EH (cell line): Measurements from ENCODE around the gene MEDAG.

Experiments
- DNase-seq: peaks from one replicate; pipeline ENCODE4 v3.0.0-alpha.2; 2015; ENCODE audit warnings: low read depth

The MEDAG gene

DNA sequence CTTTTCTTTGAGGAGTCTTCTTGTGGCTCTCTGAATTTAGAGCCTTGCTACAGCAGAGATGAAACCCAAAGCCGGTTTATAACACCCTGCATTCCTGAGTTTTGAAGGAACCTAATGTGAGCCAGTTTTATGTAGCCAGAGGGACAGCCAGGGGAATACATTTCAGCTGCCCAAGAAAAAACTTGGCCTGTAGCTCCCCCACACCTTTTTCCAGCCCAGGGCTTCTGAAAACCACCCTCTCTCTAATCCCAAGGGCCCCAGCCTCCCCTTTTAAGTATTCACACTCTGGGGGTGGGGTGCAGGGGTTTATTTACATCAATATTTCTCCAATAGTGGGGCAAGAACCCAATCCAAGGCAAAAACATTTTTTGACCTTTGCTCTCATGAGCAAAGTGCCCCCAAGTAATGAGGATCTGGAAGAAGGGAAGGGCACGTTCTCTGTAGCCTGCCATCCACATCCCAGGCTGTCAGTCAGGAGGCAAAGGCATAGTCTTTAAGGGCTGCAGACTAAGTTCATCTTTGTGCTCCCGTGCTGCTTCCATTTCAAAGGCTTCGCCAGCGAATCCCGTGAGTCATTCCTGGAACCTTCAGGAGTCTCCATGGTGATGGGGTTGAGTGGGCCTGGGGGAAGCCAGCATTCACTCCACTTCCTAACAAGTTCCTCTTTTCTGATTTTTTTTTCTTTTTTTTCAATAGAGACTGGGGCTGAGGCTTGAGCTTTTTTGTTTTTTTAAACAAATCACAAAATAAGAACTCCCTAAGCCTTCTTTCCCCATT lies 33.2 kb upstream of the MEDAG start:
- peak; percentile 90 for DNase-seq

DNA sequence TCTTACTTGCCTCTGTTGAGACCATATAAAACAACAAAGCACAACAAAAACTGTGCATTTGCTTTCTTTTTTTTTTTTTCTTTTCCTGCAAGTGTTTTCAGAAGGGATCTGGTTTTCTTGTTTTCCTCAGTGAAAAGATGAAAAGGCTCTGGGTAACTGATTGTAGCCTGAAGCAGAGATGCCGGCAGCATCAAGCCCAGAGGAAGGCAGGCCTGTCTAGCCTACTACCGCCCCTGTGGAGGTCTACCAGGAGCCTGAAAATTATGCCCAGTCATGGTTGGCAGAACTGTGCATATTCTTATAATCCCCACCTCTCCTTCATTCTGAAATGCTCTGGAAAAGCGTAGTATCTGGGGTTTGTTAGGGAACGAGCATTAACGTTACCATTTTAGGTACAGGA lies 32.6 kb upstream of the MEDAG start:
- DNase-seq: peak; percentile 19

DNA sequence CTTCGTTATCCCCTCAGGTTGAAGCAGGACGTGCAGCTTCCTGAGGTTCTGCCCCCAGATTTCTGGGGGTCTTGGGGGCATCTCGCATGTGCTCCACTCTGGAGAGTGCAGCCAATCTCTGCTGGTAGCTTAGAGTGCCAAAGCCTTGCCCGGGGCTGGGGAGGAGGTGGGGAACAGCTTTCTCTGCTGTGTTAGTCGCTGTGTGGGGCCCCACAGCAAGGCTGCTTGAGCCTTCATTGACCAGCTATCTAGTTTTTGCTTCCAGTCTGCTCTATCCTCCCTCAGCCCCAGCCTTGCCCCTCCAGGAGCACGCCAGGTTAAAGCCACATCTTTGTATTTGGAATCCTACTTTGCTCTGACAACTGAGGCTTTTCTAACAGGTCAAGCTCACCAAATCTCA lies 32.0 kb upstream of the MEDAG start:
- no peak for DNase-seq

DNA sequence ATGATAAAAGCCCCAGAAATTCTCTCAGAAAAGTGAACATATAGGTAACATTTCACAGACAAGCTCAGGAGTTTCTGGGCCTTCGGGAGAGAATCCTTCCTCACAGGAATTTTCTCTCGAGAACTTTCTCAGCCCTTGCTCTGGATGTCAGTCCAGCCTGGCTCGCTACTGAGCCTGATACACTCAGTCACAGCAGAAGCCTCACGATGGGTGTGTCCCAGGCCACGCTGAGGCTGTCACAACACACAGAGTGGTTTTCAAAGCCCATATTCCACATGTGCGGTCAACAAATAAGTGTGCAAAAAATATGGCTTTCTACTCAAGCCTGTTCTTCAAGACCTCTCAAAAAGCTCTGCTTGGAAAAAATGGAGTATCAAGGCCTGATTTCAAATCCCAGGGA lies 31.5 kb upstream of the MEDAG start:
- DNase-seq: no peak

DNA sequence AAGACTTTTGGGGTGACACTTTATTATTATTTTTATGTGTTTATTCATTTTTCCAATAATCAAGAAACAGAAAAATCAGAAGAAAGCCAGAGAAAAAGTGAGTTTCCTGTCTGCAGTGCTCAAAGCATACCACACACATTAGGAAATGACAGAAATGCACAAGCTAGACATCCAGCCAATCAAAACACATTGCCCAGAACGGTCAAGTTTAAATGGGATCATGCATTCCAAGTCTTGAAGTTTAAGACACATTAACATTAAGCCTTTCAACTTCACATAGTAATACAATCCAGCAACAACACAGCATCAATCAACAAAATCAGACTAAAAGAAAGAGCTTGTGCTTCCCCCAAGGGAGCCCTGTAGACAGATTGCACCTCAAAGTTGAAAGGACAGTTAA lies 28.7 kb upstream of the MEDAG start:
- peak; percentile 88 for DNase-seq

DNA sequence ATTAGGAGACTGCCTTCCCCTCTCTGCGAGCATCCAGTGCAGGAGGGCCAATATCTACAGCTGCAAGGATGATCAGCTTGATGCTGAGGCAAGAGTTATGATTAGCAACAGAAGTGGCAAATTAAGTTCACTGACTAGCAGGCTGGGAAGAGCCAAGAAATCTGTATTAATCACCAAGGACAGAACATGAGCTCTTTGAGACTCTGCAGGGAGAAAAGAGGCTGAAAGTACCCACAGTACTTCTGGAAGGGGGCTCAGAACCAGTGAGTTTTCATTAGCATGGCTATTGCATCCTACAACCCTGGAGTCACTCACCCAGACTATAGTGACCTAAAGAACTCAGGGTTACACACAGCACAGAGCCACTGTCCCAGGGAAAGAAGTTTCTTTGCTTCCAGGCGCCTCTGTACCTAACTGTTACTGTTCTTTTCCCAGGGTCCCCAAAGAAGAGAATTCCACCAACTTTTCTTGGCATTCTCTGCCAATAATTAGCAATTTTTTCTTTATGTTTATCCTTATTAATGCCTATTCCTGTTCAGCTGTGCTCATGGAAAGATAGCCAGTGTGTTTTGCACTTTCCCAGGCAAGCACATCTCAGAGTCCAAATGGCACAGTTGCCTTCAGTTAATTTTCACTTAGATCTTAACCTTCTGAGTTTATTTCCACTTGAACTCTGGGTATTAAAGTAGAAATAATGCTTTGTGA lies 25.8 kb upstream of the MEDAG start:
- peak; percentile 58 for DNase-seq

DNA sequence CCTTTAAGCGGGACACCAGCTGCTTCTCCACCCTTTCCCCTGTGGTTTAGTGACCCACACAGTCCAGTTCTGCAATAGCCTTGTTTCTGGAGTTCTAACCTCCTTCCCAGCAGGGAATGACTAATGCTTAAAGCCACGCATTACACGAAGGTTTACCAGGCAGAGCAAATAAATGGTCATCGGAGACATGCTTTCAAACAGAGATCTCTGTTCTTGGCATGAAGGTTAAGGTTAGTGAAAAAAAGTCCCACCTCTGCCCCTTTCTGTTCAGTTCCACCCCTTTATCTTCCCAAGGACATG lies 25.3 kb upstream of the MEDAG start:
- peak; percentile 94 for DNase-seq

DNA sequence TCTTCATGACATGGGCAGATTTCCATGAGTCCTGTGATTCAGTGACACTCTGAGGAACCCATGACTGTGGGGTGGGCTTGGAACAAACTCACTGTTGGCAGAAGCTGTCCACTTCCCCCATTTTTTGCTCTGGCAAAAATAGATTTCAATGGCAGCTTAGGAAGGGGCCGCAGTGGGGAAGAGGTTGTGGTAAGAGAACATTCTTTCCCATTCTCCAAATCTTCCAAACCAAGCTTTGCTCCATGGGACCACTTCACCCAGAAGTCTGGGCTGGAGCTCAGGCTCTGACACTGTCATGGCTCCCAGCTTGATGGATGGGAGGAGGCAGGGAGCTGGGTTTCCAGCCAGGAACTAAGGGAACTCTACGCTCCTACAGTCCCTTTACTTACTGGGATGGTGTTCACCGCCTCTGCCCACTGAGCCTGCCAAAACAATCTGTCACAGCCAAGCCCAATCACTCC lies 24.9 kb upstream of the MEDAG start:
- DNase-seq: no peak

DNA sequence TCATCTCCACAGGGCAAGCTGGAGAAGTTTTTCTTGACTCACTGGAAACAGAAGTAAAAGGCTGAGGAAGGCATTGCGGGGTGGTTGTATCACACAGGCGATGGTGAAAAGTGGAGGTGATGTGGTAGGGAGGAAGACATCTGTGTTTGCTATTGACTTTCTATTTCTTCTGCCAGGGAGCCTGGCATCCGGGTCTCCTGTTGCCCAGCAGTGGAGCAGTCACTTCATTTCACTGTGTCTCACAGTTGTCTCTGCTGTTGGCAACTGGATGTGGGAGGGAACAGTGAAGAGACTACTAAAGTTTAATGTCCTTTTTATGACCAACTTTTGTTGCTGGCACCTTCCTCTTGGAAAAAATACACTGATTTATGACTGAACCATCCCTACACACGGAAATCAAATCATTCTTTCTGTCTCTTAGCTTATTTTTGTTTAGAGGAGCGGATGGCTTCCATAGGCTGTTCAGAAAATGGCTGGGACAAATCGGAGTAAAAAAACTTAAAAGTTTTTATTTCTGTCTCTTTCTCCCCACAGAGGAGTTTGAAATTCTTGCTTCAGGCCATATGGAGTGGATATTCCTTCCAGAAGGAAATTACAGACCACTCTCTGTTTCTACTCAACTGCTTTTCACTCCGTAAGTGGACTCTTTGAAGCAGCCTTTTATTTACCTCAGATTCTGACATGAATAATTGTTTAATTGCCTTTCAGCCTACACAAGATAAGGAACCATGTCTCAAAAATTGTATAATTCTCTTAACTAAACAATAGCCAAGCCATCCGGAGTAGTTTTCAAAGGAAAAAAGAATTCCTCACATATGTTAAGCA lies 23.8 kb upstream of the MEDAG start:
- DNase-seq: peak; percentile 41

DNA sequence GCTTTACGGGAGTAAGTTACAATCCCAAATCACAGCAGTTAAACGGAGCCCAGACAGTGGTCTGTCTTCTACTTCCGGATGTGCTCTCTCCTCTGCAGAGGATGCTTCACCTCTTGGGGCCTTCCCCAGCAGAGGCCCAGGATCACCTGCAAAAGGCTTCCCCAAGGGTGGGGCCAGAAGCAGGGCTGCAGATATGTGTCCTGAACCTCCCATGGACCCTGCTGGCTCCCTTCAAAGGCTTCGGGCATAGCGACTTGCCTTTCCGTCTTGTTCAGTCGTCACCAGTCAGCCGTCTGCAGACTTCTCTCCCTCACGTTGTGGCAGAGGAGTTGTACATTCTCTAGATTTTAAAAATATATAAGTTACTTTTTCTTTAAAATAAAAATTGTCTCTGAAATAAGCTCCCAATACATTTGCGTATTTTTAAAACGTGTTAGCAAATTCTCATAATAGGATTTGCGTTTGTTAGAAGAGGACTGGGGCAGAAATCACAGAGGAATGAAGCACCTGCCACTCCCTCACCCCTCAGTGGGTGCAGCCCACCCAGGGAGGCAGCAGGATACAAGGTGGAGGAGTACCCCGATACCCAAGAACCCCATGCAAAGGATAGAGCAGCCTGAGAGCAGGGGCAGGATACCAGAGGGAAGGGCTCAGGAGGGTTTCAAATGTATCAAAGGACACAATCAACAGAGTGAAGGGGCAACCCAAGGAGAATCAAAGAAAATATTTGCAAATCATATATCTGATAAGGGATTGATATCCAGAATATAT lies 22.9 kb upstream of the MEDAG start:
- DNase-seq: no peak

DNA sequence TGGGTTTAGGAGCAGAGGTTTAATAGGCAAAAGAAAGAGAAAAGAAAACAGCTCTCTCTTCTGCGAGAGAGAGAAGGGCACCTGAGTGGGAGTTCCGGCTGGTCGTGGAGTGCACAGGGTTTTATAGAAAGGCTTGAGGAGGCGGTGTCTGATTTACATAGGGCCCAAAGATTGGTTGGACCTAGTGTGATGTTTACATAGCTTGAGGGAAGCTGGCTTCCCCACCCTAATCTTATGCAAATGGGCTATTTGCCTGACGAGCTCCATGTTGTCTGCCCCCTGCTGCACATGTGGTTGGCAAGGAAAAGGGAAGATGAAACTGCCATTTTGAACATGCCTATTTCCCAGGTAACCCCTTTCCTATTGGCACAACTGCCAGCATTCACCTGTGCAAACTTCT lies 21.5 kb upstream of the MEDAG start:
- DNase-seq: no peak

DNA sequence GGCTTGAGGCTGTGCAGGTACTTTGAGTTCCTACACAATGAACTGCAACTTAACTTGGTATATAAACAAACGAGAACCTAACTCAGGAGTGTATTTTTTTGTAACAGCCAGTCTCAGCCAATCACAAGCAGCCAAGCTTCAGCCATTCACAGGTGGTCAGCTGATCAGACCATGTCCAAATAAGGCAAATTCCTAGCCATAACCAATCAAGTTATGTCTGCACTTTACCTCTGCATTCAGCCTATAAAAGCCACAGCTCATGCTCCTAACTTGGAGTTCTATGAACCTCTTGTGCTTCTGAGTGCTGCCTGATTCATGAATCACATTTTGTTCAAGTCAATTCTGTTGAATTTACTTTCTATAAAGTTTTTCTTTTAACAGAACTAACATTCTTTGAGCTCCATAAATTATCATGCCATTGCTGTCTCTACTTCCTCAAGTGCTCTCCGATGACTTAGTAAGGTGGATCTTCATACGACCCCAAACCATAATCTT lies 16.8 kb upstream of the MEDAG start:
- DNase-seq: no peak

DNA sequence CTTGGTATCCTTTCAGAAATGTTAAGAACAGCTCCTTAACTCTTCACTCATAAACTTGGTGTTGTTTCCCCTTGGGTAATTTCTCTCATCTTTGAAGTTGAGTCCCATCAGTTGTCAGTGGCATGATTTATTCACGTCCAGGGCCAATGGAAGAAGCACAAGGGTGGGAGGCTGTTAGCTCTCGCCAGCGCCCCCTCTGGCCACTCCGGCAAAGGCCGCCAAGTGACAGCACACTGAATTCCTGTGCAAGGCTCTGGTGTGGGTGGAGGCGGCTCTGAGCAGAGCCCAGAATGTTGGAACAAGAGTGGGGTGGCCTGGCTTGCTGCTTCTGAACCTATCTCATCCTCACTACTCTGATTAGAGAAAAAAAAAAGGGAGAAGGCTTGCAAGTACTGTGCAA lies 13.1 kb upstream of the MEDAG start:
- peak; percentile 43 for DNase-seq

DNA sequence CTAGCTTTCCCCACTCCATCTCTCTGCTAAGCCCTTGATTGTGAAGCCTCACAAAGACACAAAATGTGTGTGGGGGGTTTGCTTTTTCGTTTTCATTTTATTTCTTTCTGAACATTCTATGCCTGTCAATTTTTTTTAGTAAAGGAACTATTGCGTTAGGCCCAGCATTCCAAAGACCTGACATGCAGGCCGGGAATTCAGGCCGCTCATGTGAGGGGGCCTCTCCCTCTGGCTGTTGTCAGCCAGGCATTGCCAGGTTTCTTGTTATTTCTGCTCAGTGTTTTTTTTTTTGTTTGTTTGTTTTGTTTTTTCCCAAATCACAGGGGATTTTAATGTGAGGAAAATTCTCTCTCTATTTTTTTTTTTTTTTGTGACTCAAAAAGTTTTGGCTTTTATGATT lies 10.3 kb upstream of the MEDAG start:
- DNase-seq: peak; percentile 90

DNA sequence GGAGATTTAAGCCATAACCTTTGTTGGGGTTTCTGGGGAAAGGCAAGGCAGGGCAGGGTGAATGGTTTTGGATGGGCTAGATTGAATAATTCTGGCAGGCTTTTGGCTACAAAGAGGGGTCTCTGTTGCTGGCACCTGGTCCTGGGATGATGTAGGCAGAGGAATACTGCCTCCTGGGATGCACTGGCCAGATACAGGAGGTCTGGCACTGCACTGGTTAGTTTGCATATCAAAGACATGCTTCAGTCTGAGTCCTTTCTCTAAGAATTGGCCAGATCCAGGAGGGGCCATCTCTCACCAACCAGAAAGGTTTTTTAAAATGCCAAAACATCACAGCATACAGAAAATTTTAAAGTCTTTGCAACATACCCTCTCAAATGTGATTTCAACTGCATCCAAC lies 8.0 kb upstream of the MEDAG start:
- DNase-seq: no peak

DNA sequence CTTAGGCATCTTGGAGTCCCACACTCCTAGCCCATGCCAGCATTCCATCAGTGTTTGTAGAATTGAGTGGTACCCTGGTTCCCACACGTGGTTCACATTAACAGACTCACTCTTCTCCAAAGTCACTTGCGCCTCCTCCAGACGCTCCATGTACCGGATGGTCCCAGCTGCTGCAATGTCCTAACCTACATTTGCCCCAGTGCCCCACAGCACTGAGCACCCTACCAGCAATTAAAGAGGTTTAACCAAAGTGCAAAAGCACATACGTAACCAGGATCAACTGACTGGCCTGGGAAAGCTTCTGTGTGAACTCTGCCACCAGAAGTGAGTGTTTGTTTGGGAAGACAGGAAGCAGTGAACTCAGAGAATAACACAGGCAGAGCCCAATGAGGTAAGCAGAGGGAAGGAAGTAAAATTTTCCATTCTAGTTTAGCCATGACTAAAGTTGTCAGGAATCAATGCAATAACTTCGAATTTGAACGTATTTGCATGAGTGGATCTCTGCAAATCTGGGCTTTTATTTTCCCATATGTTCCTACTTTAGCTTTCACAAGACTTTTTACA lies 7.3 kb upstream of the MEDAG start:
- DNase-seq: peak; percentile 96

DNA sequence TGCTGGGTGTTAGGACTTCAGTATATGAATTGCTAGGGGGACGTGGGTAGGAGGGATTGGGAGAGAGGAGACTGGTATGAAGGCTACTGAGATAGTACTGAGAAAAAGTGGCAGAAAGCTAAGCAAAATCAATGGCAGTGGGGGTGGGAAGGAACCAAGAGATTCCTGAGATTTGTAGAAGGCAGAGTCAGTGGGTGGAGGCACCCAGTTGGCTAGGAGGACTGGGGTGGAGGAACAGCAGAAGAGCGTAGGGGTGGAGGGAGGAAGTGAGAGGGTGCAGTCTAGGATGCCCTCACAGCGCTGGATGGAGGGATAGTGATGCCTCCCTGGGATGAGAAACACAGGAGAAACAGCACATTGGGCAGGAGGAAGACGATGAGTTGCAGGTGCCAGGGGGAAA lies 5.6 kb upstream of the MEDAG start:
- DNase-seq: no peak

DNA sequence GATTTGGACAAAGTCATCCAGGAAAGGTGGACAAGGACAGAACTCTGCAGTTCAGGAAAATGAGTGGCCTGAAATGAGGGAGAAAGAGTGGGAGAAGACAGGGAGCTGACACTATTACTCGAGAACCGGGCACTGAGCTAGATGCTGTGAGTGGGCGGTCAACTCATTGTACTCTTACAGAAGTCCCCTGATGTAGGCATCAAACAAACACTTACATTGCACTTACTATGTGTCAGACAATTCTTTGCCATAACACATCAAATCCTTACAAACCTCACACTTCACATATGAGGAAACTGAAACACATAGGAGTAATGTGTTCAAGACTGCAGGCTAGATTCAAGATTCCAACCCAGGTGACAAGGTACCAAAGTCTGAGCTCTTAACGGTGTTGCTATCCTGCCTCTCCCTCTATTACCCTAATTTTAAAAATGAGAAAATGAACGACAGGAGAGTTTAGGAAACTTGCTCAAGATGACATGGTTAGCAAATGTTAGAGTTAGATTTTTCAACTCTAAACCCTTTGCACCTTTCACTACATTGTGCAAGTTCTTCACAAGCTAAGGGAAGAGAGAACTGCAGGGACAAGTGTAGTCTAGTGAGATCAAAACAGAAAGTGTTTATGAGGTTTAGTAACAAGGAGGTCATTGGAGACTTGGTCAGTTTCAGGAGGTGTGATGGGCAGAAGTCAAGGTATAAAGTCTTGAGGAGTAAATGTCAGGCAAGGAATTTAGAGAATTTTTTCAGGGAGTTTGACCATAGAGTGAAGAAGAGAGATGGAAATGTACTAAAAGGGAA lies 4.9 kb upstream of the MEDAG start:
- no peak for DNase-seq

DNA sequence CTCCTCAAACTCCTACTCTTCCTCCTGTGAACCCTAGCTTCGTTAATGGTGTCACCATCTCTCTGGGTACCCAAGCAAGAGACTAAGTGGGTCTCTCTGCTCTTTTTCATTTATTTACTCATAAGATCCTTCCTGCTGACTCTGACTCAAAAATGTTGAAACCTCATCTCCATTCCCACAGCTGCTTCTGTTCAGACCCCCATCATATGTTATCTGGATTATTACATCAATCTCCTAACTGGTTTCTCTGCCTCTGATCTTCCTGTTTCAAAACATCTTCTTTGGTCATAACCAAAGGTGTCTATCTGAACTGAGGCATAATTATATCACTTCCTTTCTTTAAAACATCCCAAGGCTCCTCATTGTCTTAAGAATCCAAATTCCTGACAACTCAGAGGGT lies 2.0 kb upstream of the MEDAG start:
- DNase-seq: no peak

DNA sequence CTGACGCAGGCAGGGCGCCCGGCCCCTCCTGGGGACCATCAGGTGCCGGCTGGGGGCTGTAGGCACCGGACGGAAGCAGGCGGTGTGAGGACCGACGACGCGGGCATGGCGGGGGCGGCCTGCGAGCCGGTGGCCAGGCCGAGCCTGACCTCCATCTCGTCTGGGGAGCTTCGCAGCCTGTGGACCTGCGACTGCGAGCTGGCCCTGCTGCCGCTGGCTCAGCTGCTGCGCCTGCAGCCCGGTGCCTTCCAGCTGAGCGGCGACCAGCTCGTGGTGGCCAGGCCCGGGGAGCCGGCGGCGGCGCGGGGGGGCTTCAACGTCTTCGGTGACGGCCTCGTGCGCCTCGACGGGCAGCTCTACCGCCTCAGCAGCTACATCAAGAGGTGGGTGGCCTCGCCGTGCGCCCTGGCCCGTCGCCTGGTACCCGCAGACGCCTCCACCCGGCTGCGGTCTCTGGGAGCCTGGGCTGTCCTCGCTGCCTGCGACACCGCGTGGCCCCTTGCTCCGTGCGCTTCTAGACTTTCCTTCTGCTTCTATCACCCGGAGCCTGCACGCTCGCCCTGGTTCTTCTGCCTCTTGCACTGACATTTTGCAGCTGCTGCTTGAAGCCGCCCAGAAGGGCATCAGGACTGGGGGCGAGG lies 460 bp downstream of the MEDAG start:
- no peak for DNase-seq
